Dendritic cell treated with granulocyte-macrophage colony-stimulating factor and Interleukin-4, amounts not matched to agents 40 ng/mL and 50 ng/mL, for 4 days (primary cell): ENCODE data around the gene RCCD1.

Experiments used
- H3K27ac Mint-ChIP-seq: one replicate; pipeline ENCODE4 v1.8.0; 2022; ENCODE audit warnings: mild to moderate bottlenecking, mixed read lengths
- H3K27me3 Mint-ChIP-seq: one replicate; pipeline ENCODE4 v1.8.0; 2022; ENCODE audit warnings: mild to moderate bottlenecking, mixed read lengths
- H3K36me3 Mint-ChIP-seq: one replicate; pipeline ENCODE4 v1.8.0; 2022; ENCODE audit warnings: low read depth, mixed read lengths
- H3K4me1 Mint-ChIP-seq: one replicate; pipeline ENCODE4 v1.8.0; 2022; ENCODE audit warnings: low read depth, mixed read lengths
- H3K4me3 Mint-ChIP-seq: one replicate; pipeline ENCODE4 v1.8.0; 2022; ENCODE audit warnings: mild to moderate bottlenecking, moderate library complexity, mixed read lengths
- H3K9me3 Mint-ChIP-seq: one replicate; pipeline ENCODE4 v1.8.0; 2022; ENCODE audit warnings: mixed read lengths
- intact Hi-C: fragments of 100-400 bp; cut with micrococcal nuclease; formaldehyde crosslinking; loops from one replicate; pipeline ENCODE4 v1.15.0; 2022

The RCCD1 gene

GRCh38 chr15:90929246-90930019 is 25.3 kb upstream of the RCCD1 start:
- Mint-ChIP-seq H3K27me3 (no peaks in the 10 kb centered on the region), H3K9me3 (no peaks in the 10 kb centered on the region), H3K36me3 (no peaks in the 10 kb centered on the region), H3K27ac (peak overlapping the region; percentile 97), H3K4me3 (peak overlapping the region; percentile 87), H3K4me1 (peaks cover 42% of the 10 kb centered on the region)
- intact Hi-C loops, result loop anchor here (2.0 to 10.0 kb wide), 2 partner anchors 15 to 45 kb away; partner anchors contain the start of gene FES

GRCh38 chr15:90930861-90931574 is 23.7 kb upstream of the RCCD1 start:
- Mint-ChIP-seq H3K27me3 (no peaks in the 10 kb centered on the region), H3K4me1 (peaks cover 54% of the 10 kb centered on the region), H3K27ac (peak overlapping the region; percentile 97), H3K36me3 (peaks cover 10% of the 10 kb centered on the region), H3K9me3 (no peaks in the 10 kb centered on the region), H3K4me3 (peak overlapping the region; percentile 85)
- intact Hi-C loops, result loop anchor here (2.0 to 10.0 kb wide), 2 partner anchors 16 to 46 kb away; partner anchors contain the start of gene FES

- no peaks in the 10 kb centered on the region for H3K27me3 Mint-ChIP-seq
- H3K36me3 Mint-ChIP-seq, result peaks cover 15% of the 10 kb centered on the region
- H3K27ac Mint-ChIP-seq, result peak overlapping the region; percentile 97
- peak overlapping the region; percentile 85 for H3K4me3 Mint-ChIP-seq
- peaks cover 59% of the 10 kb centered on the region for H3K4me1 Mint-ChIP-seq
- no peaks in the 10 kb centered on the region for H3K9me3 Mint-ChIP-seq
- intact Hi-C loops, result loop anchor here (2.0 to 10.0 kb wide), 2 partner anchors 17 to 47 kb away; partner anchors contain the start of gene FES
Observed at GRCh38 chr15:90931575-90931827, 23.2 kb upstream of the RCCD1 start.

GRCh38 chr15:90931828-90932659 is 22.6 kb upstream of the RCCD1 start, which contains the start of gene HDDC3:
Gene HDDC3 (minus strand): TSS chr15:90932549. CDS start chr15:90932540, 9 bp downstream.
- no peaks in the 10 kb centered on the region for H3K27me3 Mint-ChIP-seq
- H3K9me3 Mint-ChIP-seq, result no peaks in the 10 kb centered on the region
- H3K36me3 Mint-ChIP-seq, result peaks cover 16% of the 10 kb centered on the region
- intact Hi-C loops, result loop anchor here (2.0 to 10.0 kb wide), 2 partner anchors 17 to 47 kb away; partner anchors contain the start of gene FES
- peaks cover 64% of the 10 kb centered on the region for H3K4me1 Mint-ChIP-seq
- H3K27ac Mint-ChIP-seq, result peak within 1 kb of the TSS; percentile 97
- H3K4me3 Mint-ChIP-seq, result peak within 1 kb of the TSS; percentile 85

GRCh38 chr15:90932660-90932991 is 22.1 kb upstream of the RCCD1 start:
- Mint-ChIP-seq H3K4me1 (peaks cover 66% of the 10 kb centered on the region), H3K27me3 (no peaks in the 10 kb centered on the region), H3K9me3 (no peaks in the 10 kb centered on the region), H3K4me3 (no peak overlapping the region), H3K27ac (peak overlapping the region; percentile 97), H3K36me3 (peaks cover 16% of the 10 kb centered on the region)
- intact Hi-C loops, result loop anchor here (10.0 kb wide), 1 partner anchor 48 kb away; the partner anchor contains the start of gene FES

- H3K4me3 Mint-ChIP-seq, result no peak overlapping the region
- H3K4me1 Mint-ChIP-seq, result peaks cover 64% of the 10 kb centered on the region
- intact Hi-C loops, result loop anchor here (10.0 kb wide), 1 partner anchor 48 kb away; the partner anchor contains the start of gene FES
- H3K9me3 Mint-ChIP-seq, result no peaks in the 10 kb centered on the region
- H3K36me3 Mint-ChIP-seq, result peaks cover 20% of the 10 kb centered on the region
- H3K27me3 Mint-ChIP-seq, result no peaks in the 10 kb centered on the region
- peak overlapping the region; percentile 97 for H3K27ac Mint-ChIP-seq
Observed at GRCh38 chr15:90933301-90933700, 21.4 kb upstream of the RCCD1 start.

GRCh38 chr15:90934256-90934948 is 20.3 kb upstream of the RCCD1 start:
- Mint-ChIP-seq H3K27me3 (no peaks in the 10 kb centered on the region), H3K36me3 (peaks cover 31% of the 10 kb centered on the region), H3K9me3 (no peaks in the 10 kb centered on the region), H3K4me1 (peaks cover 57% of the 10 kb centered on the region), H3K27ac (peak overlapping the region; percentile 90), H3K4me3 (peak overlapping the region; percentile 94)
- intact Hi-C loops, result loop anchor here (2.0 to 10.0 kb wide), 2 partner anchors 32 to 50 kb away; partner anchors contain the start of genes FES and MAN2A2

GRCh38 chr15:90934949-90935751 is 19.5 kb upstream of the RCCD1 start, which contains the start of gene UNC45A:
Gene UNC45A (plus strand): TSS chr15:90935285. CDS start chr15:90935325, 40 bp downstream.
- H3K4me3 Mint-ChIP-seq, result peak within 1 kb of the TSS; percentile 94
- H3K9me3 Mint-ChIP-seq, result no peaks in the 10 kb centered on the region
- H3K4me1 Mint-ChIP-seq, result peaks cover 51% of the 10 kb centered on the region
- intact Hi-C loops, result loop anchor here (2.0 to 10.0 kb wide), 2 partner anchors 32 to 50 kb away; partner anchors contain the start of genes FES and MAN2A2
- H3K27ac Mint-ChIP-seq, result peak within 1 kb of the TSS; percentile 90
- no peaks in the 10 kb centered on the region for H3K27me3 Mint-ChIP-seq
- H3K36me3 Mint-ChIP-seq, result peaks cover 38% of the 10 kb centered on the region

GRCh38 chr15:90936823-90937222 is 17.9 kb upstream of the RCCD1 start:
- Mint-ChIP-seq H3K36me3 (peaks cover 55% of the 10 kb centered on the region), H3K9me3 (no peaks in the 10 kb centered on the region), H3K4me1 (peaks cover 36% of the 10 kb centered on the region), H3K27ac (no peak overlapping the region), H3K27me3 (no peaks in the 10 kb centered on the region), H3K4me3 (no peak overlapping the region)
- intact Hi-C loops, result loop anchor here (10.0 kb wide), 1 partner anchor 52 kb away; the partner anchor contains the start of gene FES

- Mint-ChIP-seq H3K36me3 (peaks cover 69% of the 10 kb centered on the region), H3K4me3 (no peak overlapping the region), H3K4me1 (peaks cover 29% of the 10 kb centered on the region), H3K27me3 (no peaks in the 10 kb centered on the region), H3K9me3 (no peaks in the 10 kb centered on the region), H3K27ac (no peak overlapping the region)
- intact Hi-C loops, result loop anchor here (10.0 kb wide), 1 partner anchor 53 kb away; the partner anchor contains the start of gene FES
Observed at GRCh38 chr15:90938261-90938660, 16.4 kb upstream of the RCCD1 start.

- Mint-ChIP-seq H3K4me3 (no peak overlapping the region), H3K36me3 (peaks cover 84% of the 10 kb centered on the region), H3K27ac (no peak overlapping the region), H3K4me1 (peaks cover 20% of the 10 kb centered on the region), H3K9me3 (no peaks in the 10 kb centered on the region), H3K27me3 (no peaks in the 10 kb centered on the region)
- intact Hi-C loops, result loop anchor here (10.0 kb wide), 1 partner anchor 55 kb away; the partner anchor contains the start of gene FES
Observed at GRCh38 chr15:90939756-90940155, 14.9 kb upstream of the RCCD1 start.

- no peaks in the 10 kb centered on the region for H3K9me3 Mint-ChIP-seq
- no peak overlapping the region for H3K4me3 Mint-ChIP-seq
- intact Hi-C loops, result no loop called here
- no peaks in the 10 kb centered on the region for H3K27me3 Mint-ChIP-seq
- H3K4me1 Mint-ChIP-seq, result peaks cover 12% of the 10 kb centered on the region
- H3K36me3 Mint-ChIP-seq, result peaks cover 87% of the 10 kb centered on the region
- no peak overlapping the region for H3K27ac Mint-ChIP-seq
Observed at GRCh38 chr15:90941038-90941437, 13.6 kb upstream of the RCCD1 start.
